HG03565 (cell line): Measurements from ENCODE around the gene NRXN3.

Experiments used
- ATAC-seq: cut with Tn5 transposase; IDR thresholded peaks from one replicate; pipeline ENCODE4 v1.9.1; 2021; ENCODE audit warnings: mild to moderate bottlenecking, moderate library complexity; ENCODE audit not compliant: unreplicated experiment

The NRXN3 gene

GRCh38 chr14:78173346-78174035 is 3.3 kb downstream of the NRXN3 start:
- no peak for ATAC-seq

GRCh38 chr14:78175412-78175811 is 5.2 kb downstream of the NRXN3 start:
- ATAC-seq, result no peak

- ATAC-seq, result no peak
Observed at GRCh38 chr14:78178071-78178470, 7.9 kb downstream of the NRXN3 start.

- no peak for ATAC-seq
Observed at GRCh38 chr14:78178971-78179370, 8.8 kb downstream of the NRXN3 start.

GRCh38 chr14:78181270-78181669 is 11.1 kb downstream of the NRXN3 start:
- ATAC-seq, result no peak

GRCh38 chr14:78182722-78183121 is 12.5 kb downstream of the NRXN3 start:
- no peak for ATAC-seq

GRCh38 chr14:78184157-78184556 is 14.0 kb downstream of the NRXN3 start:
- no peak for ATAC-seq

- ATAC-seq, result no peak
Observed at GRCh38 chr14:78186277-78186676, 16.1 kb downstream of the NRXN3 start.

- ATAC-seq, result no peak
Observed at GRCh38 chr14:78188882-78189281, 18.7 kb downstream of the NRXN3 start.

- no peak for ATAC-seq
Observed at GRCh38 chr14:78195431-78195830, 25.3 kb downstream of the NRXN3 start.

- ATAC-seq, result no peak
Observed at GRCh38 chr14:78196323-78196722, 26.1 kb downstream of the NRXN3 start.

- ATAC-seq, result no peak
Observed at GRCh38 chr14:78197051-78197450, 26.9 kb downstream of the NRXN3 start.

GRCh38 chr14:78202163-78202562 is 32.0 kb downstream of the NRXN3 start:
- ATAC-seq, result no peak

GRCh38 chr14:78202976-78203375 is 32.8 kb downstream of the NRXN3 start:
- no peak for ATAC-seq

GRCh38 chr14:78207414-78207813 is 37.2 kb downstream of the NRXN3 start:
- no peak for ATAC-seq

- ATAC-seq, result no peak
Observed at GRCh38 chr14:78220273-78220672, 50.1 kb downstream of the NRXN3 start.

- ATAC-seq, result no peak
Observed at GRCh38 chr14:78222746-78223145, 52.6 kb downstream of the NRXN3 start.

- no peak for ATAC-seq
Observed at GRCh38 chr14:78227248-78228077, 57.3 kb downstream of the NRXN3 start.

- no peak for ATAC-seq
Observed at GRCh38 chr14:78228702-78229327, 58.6 kb downstream of the NRXN3 start.

GRCh38 chr14:78232231-78233000 is 62.2 kb downstream of the NRXN3 start:
- ATAC-seq, result no peak

GRCh38 chr14:78238141-78238540 is 68.0 kb downstream of the NRXN3 start:
- ATAC-seq, result no peak
